Activated naive CD8-positive, alpha-beta T cell treated with anti-CD3 and anti-CD28 coated beads, Interleukin-2, amount 10 ng/mL, durations not matched to agents 7 days and 5 days (primary cell): Measurements from ENCODE around the gene CFAP107. TPM values are rescaled to one million over a fixed set of nuclear protein-coding genes. Genes with fewer than 3 reads are reported as not detected.

Source experiments
- total RNA-seq, 2 experiments: library from RNA; stranded (reverse); gene quantifications; one replicate each; pipeline ENCODE4 v1.2.3, GENCODE V29; 2021

The CFAP107 gene
- total RNA-seq, 2 experiments from 2014 or later = not detected

Other genes with a start within 250 kb of the CFAP107 start
- 100 to 1,000 TPM; 105 to 109 TPM for gene DHRS3, start 128.0 kb upstream of the CFAP107 start, total RNA-seq
- not detected for gene AADACL4, start 102.1 kb upstream of the CFAP107 start, total RNA-seq
- not detected for gene AADACL3, start 30.1 kb upstream of the CFAP107 start, total RNA-seq
- gene PRAMEF12, start 27.5 kb downstream of the CFAP107 start, total RNA-seq = not detected
- gene PRAMEF1, start 45.2 kb downstream of the CFAP107 start, total RNA-seq = not detected
- gene PRAMEF11, start 85.2 kb downstream of the CFAP107 start, total RNA-seq = not detected
- gene HNRNPCL1, start 102.5 kb downstream of the CFAP107 start, total RNA-seq = not detected
- gene PRAMEF2, start 110.9 kb downstream of the CFAP107 start, total RNA-seq = not detected
- gene PRAMEF4, start 140.0 kb downstream of the CFAP107 start, total RNA-seq = not detected
- gene PRAMEF10, start 152.1 kb downstream of the CFAP107 start, total RNA-seq = not detected
- gene PRAMEF7, start 170.4 kb downstream of the CFAP107 start, total RNA-seq = not detected
- gene PRAMEF6, start 201.4 kb downstream of the CFAP107 start, total RNA-seq = not detected